Sigmoid colon (tissue), 7 donors: ENCODE measurements around the gene HAND2. TPM values are rescaled to one million over a fixed set of nuclear protein-coding genes. Genes with fewer than 3 reads are reported as not detected.

Source experiments
- DNase-seq: peaks from one replicate; pipeline ENCODE4 v3.0.0-alpha.2; 2019
- H3K27ac ChIP-seq, 4 donors: fragments of 200-600 bp; sonication (generic); one replicate each; pipeline ENCODE4 v1.5.1; 2016 to 2019; ENCODE audit warnings: mild to moderate bottlenecking in 1 of 4
- H3K27me3 ChIP-seq, 3 donors: fragments of 200-600 bp; sonication (generic); one replicate each; pipeline ENCODE4 v1.5.1; 2019; ENCODE audit warnings: mild to moderate bottlenecking in 1 of 3
- H3K36me3 ChIP-seq, 4 donors: fragments of 200-600 bp; sonication (generic); one replicate each; pipeline ENCODE4 v1.5.1; 2016 to 2019
- H3K4me1 ChIP-seq, 4 donors: fragments of 200-600 bp; sonication (generic); one replicate each; pipeline ENCODE4 v1.5.1; 2017 to 2019
- H3K4me3 ChIP-seq, 4 donors: fragments of 200-600 bp; sonication (generic); one replicate each; pipeline ENCODE4 v1.5.1; 2017 to 2019; ENCODE audit warnings: mild to moderate bottlenecking in 2 of 4, moderate library complexity in 1 of 4
- H3K9me3 ChIP-seq, 4 donors: fragments of 200-600 bp in 3 of 4; sonication (generic) in 3 of 4; one replicate each; pipeline versions ENCODE4 v1.5.1 to v1.6.1; 2013 to 2019
- CTCF ChIP-seq, 4 experiments: fragments of 450-650 bp in 3 of 4; fragments of 200-600 bp in 1 of 4; IDR thresholded peaks; one replicate each; pipeline ENCODE4 v1.5.1; 2016 to 2019; ENCODE audit warnings: antibody characterized with exemption in 4 of 4, mild to moderate bottlenecking in 3 of 4, moderate library complexity in 2 of 4
- EP300 ChIP-seq, 4 donors: sonication (generic); formaldehyde crosslinking; IDR thresholded peaks; one replicate each; pipeline ENCODE4 v1.6.1; 2017; ENCODE audit warnings: antibody characterized with exemption in 4 of 4
- POLR2A ChIP-seq, 2 donors: fragments of 450-650 bp; IDR thresholded peaks; one replicate each; pipeline ENCODE4 v1.6.1; 2016; ENCODE audit warnings: antibody characterized with exemption in 2 of 2, mild to moderate bottlenecking in 2 of 2, moderate library complexity in 2 of 2
- POLR2AphosphoS5 ChIP-seq, 4 donors: sonication (generic); formaldehyde crosslinking; IDR thresholded peaks; one replicate each; pipeline ENCODE4 v1.6.1; 2017; ENCODE audit warnings: antibody characterized with exemption in 4 of 4
- WGBS, 2 donors: extraction: QIAGEN DNeasy Blood & Tissue Kit; methylation state at CpG; one replicate each; pipeline ENCODE4 v1.1.7; 2013; 5-methylcytosine and 5-hydroxymethylcytosine counted together
- intact Hi-C: fragments of 100-400 bp; cut with DNase I; formaldehyde crosslinking; loops from one replicate; pipeline ENCODE4 v1.15.1; 2023
- polyA plus RNA-seq, 3 donors: library from polyadenylated mRNA; stranded (reverse); fragments of 200-250 nt; gene quantifications; one replicate each; pipeline ENCODE4 v1.2.3, GENCODE V29; 2013
- total RNA-seq, 4 donors: library from RNA; depleted of rRNA; stranded (reverse); fragments of >200 nt; gene quantifications; one replicate each; pipeline ENCODE4 v1.1.0, GENCODE V29; 2016
- donor health status: healthy with polysubstance abuse.
- donor health status: Bipolar disorder and iron deficiency.
- donor health status: healthy.

The HAND2 gene
- total and polyA plus RNA-seq, 7 donors: 0.46 to 224 (median 141) TPM

- no peak for TF ChIP-seq POLR2A (IDR thresholded peaks at IDR 0.05)
- TF ChIP-seq POLR2AphosphoS5 (IDR thresholded peaks at IDR 0.05): peak in 3 of 4 donors; percentile 10 to 34 (median 12)
- no peak for TF ChIP-seq CTCF (IDR thresholded peaks at IDR 0.05)
- H3K9me3 ChIP-seq: no peaks in the 10 kb centered on the region
- no peaks in the 10 kb centered on the region for H3K36me3 ChIP-seq
- H3K27ac ChIP-seq: peak overlapping the region in 3 of 4 donors; percentile 85 to 99 (median 99)
- no peak for DNase-seq
- intact Hi-C loops: no loop called here
- H3K4me3 ChIP-seq: no peak overlapping the region
- 34 to 52% methylated on average over 3 of the region's 3 CpGs for WGBS, 2 donors
- H3K27me3 ChIP-seq: no peaks in the 10 kb centered on the region
- peaks cover 0 to 64% (median 50%) of the 10 kb centered on the region in 4 donors for H3K4me1 ChIP-seq
These were observed 18.2 kb downstream of the HAND2 start for GRCh38 chr4:173511787-173512361.

- 4 to 35% methylated on average over 72 of the region's 72 CpGs for WGBS, 2 donors
- H3K27me3 ChIP-seq: no peaks in the 10 kb centered on the region
- intact Hi-C loops: loop anchor here (2.0 to 5.0 kb wide), 5 partner anchors 137 to 609 kb away; partner anchors contain the start of gene SAP30
- no peaks in the 10 kb centered on the region for H3K36me3 ChIP-seq
- peaks cover 0 to 64% (median 52%) of the 10 kb centered on the region in 4 donors for H3K4me1 ChIP-seq
- no peaks in the 10 kb centered on the region for H3K9me3 ChIP-seq
- peak overlapping the region; percentile 79 to 99 (median 92) for H3K27ac ChIP-seq
- peak overlapping the region; percentile 39 to 70 (median 54) for H3K4me3 ChIP-seq
- peak; percentile 87 for DNase-seq
- peak; percentile 77 to 90 (median 88) for TF ChIP-seq POLR2AphosphoS5 (IDR thresholded peaks at IDR 0.05)
- TF ChIP-seq EP300 (IDR thresholded peaks at IDR 0.05): no peak
- peak; percentile 58 to 68 for TF ChIP-seq POLR2A (IDR thresholded peaks at IDR 0.05)
- no peak for TF ChIP-seq CTCF (IDR thresholded peaks at IDR 0.05)
These were observed 20.7 kb downstream of the HAND2 start for GRCh38 chr4:173509036-173510001.

GRCh38 chr4:173508386-173509035, 21.5 kb downstream of the HAND2 start:
- peak overlapping the region; percentile 39 to 70 (median 54) for H3K4me3 ChIP-seq
- H3K27ac ChIP-seq: peak overlapping the region; percentile 79 to 99 (median 92)
- H3K4me1 ChIP-seq: peaks cover 0 to 72% (median 58%) of the 10 kb centered on the region in 4 donors

More at GRCh38 chr4:173508386-173509035, 21.5 kb downstream of the HAND2 start:
- TF ChIP-seq POLR2A (IDR thresholded peaks at IDR 0.05) (no peak), CTCF (IDR thresholded peaks at IDR 0.05) (no peak), EP300 (IDR thresholded peaks at IDR 0.05) (no peak), POLR2AphosphoS5 (IDR thresholded peaks at IDR 0.05) (no peak)
- DNase-seq: peak; percentile 71
- H3K36me3 ChIP-seq: no peaks in the 10 kb centered on the region
- no peaks in the 10 kb centered on the region for H3K27me3 ChIP-seq
- intact Hi-C loops: loop anchor here (2.0 to 5.0 kb wide), 5 partner anchors 136 to 610 kb away; partner anchors contain the start of gene SAP30
- WGBS, 2 donors: 27 to 77% methylated on average over 34 of the region's 34 CpGs
- H3K9me3 ChIP-seq: no peaks in the 10 kb centered on the region
